ENCODE data around the gene ILRUN. TPM values are rescaled to one million over a fixed set of nuclear protein-coding genes. Genes with fewer than 3 reads are reported as not detected.

The ILRUN gene
- total and polyA plus RNA-seq, 9 of the 15 experiments (the other 6 are each of a cell fraction or from before 2014, with no cell fraction given), result 24.9 to 78.9 (median 53.4) TPM

GRCh38 chr6:34648806-34649205 is 47.8 kb downstream of the ILRUN start:
- CTCF ChIA-PET (ENCODE audit: low intra/inter-chr PET ratio), result no interaction called here
- no peaks in the 10 kb centered on the region for H3K27me3 ChIP-seq (ENCODE audit: control insufficient read depth in 2 of 2, insufficient read depth in 2 of 2, low read length in 2 of 2)
- H2AFZ ChIP-seq (ENCODE audit: low read depth, low read length), result no peak overlapping the region
- ATAC-seq (no peak), DNase-seq (ENCODE audit: extremely low read depth in 1 of 4, low spot score in 3 of 4) (no peak), FAIRE-seq (no peak)
- H3K4me1 ChIP-seq (replicated peaks in 1 of 2; ENCODE audit: control insufficient read depth in 2 of 2, insufficient read depth in 2 of 2, low read length in 2 of 2), result peaks cover 0 to 3% of the 10 kb centered on the region in 2 experiments; a peak in 2 of 5 replicates
- no peaks in the 10 kb centered on the region for H4K20me1 ChIP-seq (replicated peaks; ENCODE audit: control insufficient read depth, insufficient read depth, low read length)
- in situ Hi-C loops (cut with MboI), result no loop called here
- no peak overlapping the region for H3K4me2 ChIP-seq (ENCODE audit: insufficient read depth, low read length)
- H3K9ac ChIP-seq (ENCODE audit: insufficient read depth in 1 of 2, low read depth in 2 of 2, low read length in 2 of 2), result no peak overlapping the region
- H3K9me3 ChIP-seq (replicated peaks; ENCODE audit: control insufficient read depth, insufficient read depth, low read depth, low read length), result no peaks in the 10 kb centered on the region
- POLR2A ChIA-PET, result interaction anchor here (1.4 kb wide), 1 partner anchor 9 kb away, joined by 5 read pairs; no protein-coding TSS in a partner anchor
- H3K79me2 ChIP-seq (ENCODE audit: control insufficient read depth, insufficient read depth, low read length), result peaks cover 58% of the 10 kb centered on the region
- H3K4me3 ChIP-seq, result no peak overlapping the region
- peaks cover 78% of the 10 kb centered on the region for H3K36me3 ChIP-seq (ENCODE audit: control insufficient read depth, insufficient read depth, low read length)
- BruUV-seq (replicated peaks), result no TSS peak
- no peaks in the 10 kb centered on the region for H3K9me1 ChIP-seq (ENCODE audit: control insufficient read depth, insufficient read depth, low read length)
- intact Hi-C loops (cut with micrococcal nuclease), result no loop called here
- H3K27ac ChIP-seq (ENCODE audit: extremely low read depth, low read depth, low read length), result no peak overlapping the region
- TF ChIP-seq MED1 (CRISPR knock-in tag; IDR thresholded peaks at IDR 0.05; ENCODE audit: borderline replicate concordance), result no peak
- TF ChIP-seq ZNF518B (CRISPR knock-in tag; IDR thresholded peaks at IDR 0.05), result no peak
- no peak for TF ChIP-seq SAFB (IDR thresholded peaks at IDR 0.05; ENCODE audit: borderline replicate concordance, low read depth, low read length)
- TF ChIP-seq ZNF121 (CRISPR knock-in tag; conservative IDR thresholded peaks at IDR 0.05), result no peak
- TF ChIP-seq ZNF41 (CRISPR knock-in tag; conservative IDR thresholded peaks at IDR 0.05), result no peak
- TF ChIP-seq ZEB2 (IDR thresholded peaks at IDR 0.05), result no peak
- no peak for TF ChIP-seq CREBBP (IDR thresholded peaks at IDR 0.05; ENCODE audit: low read depth, low read length)
- TF ChIP-seq ZNF586 (CRISPR knock-in tag; conservative IDR thresholded peaks at IDR 0.05), result no peak
- TF ChIP-seq RAD51 (IDR thresholded peaks at IDR 0.05; ENCODE audit: borderline replicate concordance, low read depth), result no peak
- no peak for TF ChIP-seq HNRNPUL1 (IDR thresholded peaks at IDR 0.05; ENCODE audit: low read length)
- no peak for TF ChIP-seq IRF2 (CRISPR knock-in tag; IDR thresholded peaks at IDR 0.05)
- TF ChIP-seq POLR2AphosphoS5 (IDR thresholded peaks at IDR 0.05; ENCODE audit: control insufficient read depth, insufficient read depth, low read depth, low read length), result no peak
- TF ChIP-seq HBP1 (CRISPR knock-in tag; IDR thresholded peaks at IDR 0.05), result no peak
- no peak for TF ChIP-seq ZNF507 (tag; conservative IDR thresholded peaks at IDR 0.05)
- no peak for TF ChIP-seq PKNOX1 (IDR thresholded peaks at IDR 0.05)
- TF ChIP-seq ZFP36 (IDR thresholded peaks at IDR 0.05; ENCODE audit: low read depth, low read length, partially characterized antibody), result no peak
- TF ChIP-seq TOE1 (IDR thresholded peaks at IDR 0.05; ENCODE audit: borderline replicate concordance), result no peak
- TF ChIP-seq TOE1 (CRISPR knock-in tag; IDR thresholded peaks at IDR 0.05; ENCODE audit: borderline replicate concordance, low read depth), result no peak
- TF ChIP-seq ZBED1 (IDR thresholded peaks at IDR 0.05), result no peak

All from K562 (cell line).